Activated CD8-positive, alpha-beta memory T cell treated with anti-CD3 and anti-CD28 coated beads, Interleukin-2, amount 10 ng/mL, durations not matched to agents 7 days and 5 days (primary cell): Measurements from ENCODE around the gene PARVG. TPM values are rescaled to one million over a fixed set of nuclear protein-coding genes. Genes with fewer than 3 reads are reported as not detected.
"Not testable (repeated sequence)": the region's sequence is repeated elsewhere in the genome, so short reads cannot be mapped to it uniquely, and the experiment has no call there.

Experiments
- ATAC-seq: fragments of 150-1000 bp; cut with Tn5 transposase; one replicate; pipeline ENCODE4 v1.10.0; 2021; ENCODE audit warnings: moderate library complexity
- CTCF ChIA-PET: fragments of 350-600 bp; sonication (Branson Sonifier 250); formaldehyde crosslinking; loops from one replicate; lab custom pipeline; 2021; ENCODE audit warnings: antibody characterized with exemption; lab: Charles Lee
- DNase-seq: peaks from one replicate; pipeline ENCODE4 v3.0.0-alpha.2; 2020
- H3K27ac Mint-ChIP-seq: one replicate; pipeline ENCODE4 v1.8.0; 2021; ENCODE audit warnings: mild to moderate bottlenecking, mixed read lengths
- H3K27me3 Mint-ChIP-seq: one replicate; pipeline ENCODE4 v1.8.0; 2021; ENCODE audit warnings: mixed read lengths
- H3K36me3 Mint-ChIP-seq: one replicate; pipeline ENCODE4 v1.8.0; 2021; ENCODE audit warnings: mild to moderate bottlenecking, mixed read lengths
- H3K4me1 Mint-ChIP-seq: one replicate; pipeline ENCODE4 v1.8.0; 2021; ENCODE audit warnings: mixed read lengths
- H3K4me3 Mint-ChIP-seq: one replicate; pipeline ENCODE4 v1.8.0; 2021; ENCODE audit warnings: mild to moderate bottlenecking, moderate library complexity, mixed read lengths
- H3K9me3 Mint-ChIP-seq: one replicate; pipeline ENCODE4 v1.8.0; 2022; ENCODE audit warnings: low read depth, mixed read lengths
- total RNA-seq, 2 experiments: library from RNA; stranded (reverse); gene quantifications; one replicate each; pipeline ENCODE4 v1.2.3, GENCODE V29; 2021

Gene PARVG
- total RNA-seq, 2 experiments from 2014 or later, result 125 to 170 TPM

- peaks cover 12% of the 10 kb centered on the region for H3K27me3 Mint-ChIP-seq
These were observed 40.3 kb downstream of the PARVG start for GRCh38 chr22:44220727-44221680.

GRCh38 chr22:44221710-44222475 is 41.2 kb downstream of the PARVG start:
- Mint-ChIP-seq H3K36me3 (no peaks in the 10 kb centered on the region), H3K4me1 (no peaks in the 10 kb centered on the region), H3K9me3 (no peaks in the 10 kb centered on the region), H3K27me3 (peaks cover 15% of the 10 kb centered on the region), H3K27ac (no peak overlapping the region), H3K4me3 (no peak overlapping the region)
- CTCF ChIA-PET, result no interaction called here
- DNase-seq (peak; percentile 26), ATAC-seq (no peak)

More at GRCh38 chr22:44220727-44221680, 40.3 kb downstream of the PARVG start:
- Mint-ChIP-seq H3K4me1 (no peaks in the 10 kb centered on the region), H3K36me3 (no peaks in the 10 kb centered on the region), H3K27ac (no peak overlapping the region), H3K9me3 (no peaks in the 10 kb centered on the region), H3K4me3 (no peak overlapping the region)
- CTCF ChIA-PET, result no interaction called here
- DNase-seq (peak; percentile 28), ATAC-seq (no peak)

GRCh38 chr22:44224166-44224565 is 43.4 kb downstream of the PARVG start:
- ATAC-seq (no peak), DNase-seq (peak; percentile 15)
- Mint-ChIP-seq H3K9me3 (peaks cover under 1% of the 10 kb centered on the region), H3K4me1 (no peaks in the 10 kb centered on the region), H3K4me3 (no peak overlapping the region), H3K27me3 (peaks cover 19% of the 10 kb centered on the region), H3K36me3 (no peaks in the 10 kb centered on the region), H3K27ac (no peak overlapping the region)
- CTCF ChIA-PET, result no interaction called here

GRCh38 chr22:44225091-44225689 is 44.5 kb downstream of the PARVG start:
- H3K9me3 Mint-ChIP-seq, result peaks cover 2% of the 10 kb centered on the region
- no peak overlapping the region for H3K4me3 Mint-ChIP-seq
- CTCF ChIA-PET, result no interaction called here
- H3K27me3 Mint-ChIP-seq, result peaks cover 22% of the 10 kb centered on the region
- no peaks in the 10 kb centered on the region for H3K36me3 Mint-ChIP-seq
- ATAC-seq (no peak), DNase-seq (no peak)
- no peaks in the 10 kb centered on the region for H3K4me1 Mint-ChIP-seq
- no peak overlapping the region for H3K27ac Mint-ChIP-seq

GRCh38 chr22:44225812-44226211 is 45.1 kb downstream of the PARVG start:
- Mint-ChIP-seq H3K27ac (no peak overlapping the region), H3K9me3 (peaks cover 2% of the 10 kb centered on the region), H3K4me1 (no peaks in the 10 kb centered on the region), H3K36me3 (no peaks in the 10 kb centered on the region), H3K27me3 (peaks cover 23% of the 10 kb centered on the region), H3K4me3 (no peak overlapping the region)
- DNase-seq, result no peak
- CTCF ChIA-PET, result no interaction called here
- ATAC-seq, result no peak

- Mint-ChIP-seq H3K4me3 (no peak overlapping the region), H3K36me3 (no peaks in the 10 kb centered on the region), H3K9me3 (peaks cover 2% of the 10 kb centered on the region), H3K27ac (no peak overlapping the region), H3K4me1 (no peaks in the 10 kb centered on the region), H3K27me3 (peaks cover 29% of the 10 kb centered on the region)
- CTCF ChIA-PET, result interaction anchor here (1.5 kb wide), 1 partner anchor 396 kb away, joined by 3 read pairs; no protein-coding TSS in a partner anchor
- DNase-seq (no peak), ATAC-seq (no peak)
These were observed 48.6 kb downstream of the PARVG start for GRCh38 chr22:44229331-44229730.

- Mint-ChIP-seq H3K36me3 (no peaks in the 10 kb centered on the region), H3K9me3 (peaks cover 2% of the 10 kb centered on the region), H3K4me3 (no peak overlapping the region), H3K27me3 (peaks cover 27% of the 10 kb centered on the region), H3K27ac (no peak overlapping the region), H3K4me1 (no peaks in the 10 kb centered on the region)
- DNase-seq (no peak), ATAC-seq (no peak)
- CTCF ChIA-PET, result interaction anchor here (1.5 kb wide), 1 partner anchor 396 kb away, joined by 3 read pairs; no protein-coding TSS in a partner anchor
These were observed 49.1 kb downstream of the PARVG start for GRCh38 chr22:44229809-44230208.

- CTCF ChIA-PET, result no interaction called here
- peaks cover 17% of the 10 kb centered on the region for H3K27me3 Mint-ChIP-seq
- DNase-seq, result no peak
- H3K9me3 Mint-ChIP-seq, result peaks cover 2% of the 10 kb centered on the region
- no peak overlapping the region for H3K4me3 Mint-ChIP-seq
- no peak overlapping the region for H3K27ac Mint-ChIP-seq
- H3K4me1 Mint-ChIP-seq, result no peaks in the 10 kb centered on the region
- H3K36me3 Mint-ChIP-seq, result no peaks in the 10 kb centered on the region
- no peak for ATAC-seq
These were observed 50.5 kb downstream of the PARVG start for GRCh38 chr22:44231233-44231632.

- CTCF ChIA-PET, result interaction anchor here (0.7 kb wide), 1 partner anchor 18 kb away, joined by 3 read pairs; no protein-coding TSS in a partner anchor
- not testable (repeated sequence) for H3K27ac Mint-ChIP-seq, H3K4me3 Mint-ChIP-seq
These were observed 53.6 kb downstream of the PARVG start for GRCh38 chr22:44234372-44234771.

GRCh38 chr22:44237290-44237689 is 56.6 kb downstream of the PARVG start:
- no peak for DNase-seq
- Mint-ChIP-seq H3K4me1 (no peaks in the 10 kb centered on the region), H3K9me3 (no peaks in the 10 kb centered on the region), H3K27ac (no peak overlapping the region), H3K27me3 (peaks cover 40% of the 10 kb centered on the region), H3K4me3 (no peak overlapping the region), H3K36me3 (no peaks in the 10 kb centered on the region)
- ATAC-seq, result no peak
- CTCF ChIA-PET, result interaction anchor here (0.6 to 0.7 kb wide), 2 partner anchors 29 to 231 kb away, joined by 3 to 5 read pairs; no protein-coding TSS in a partner anchor

More at GRCh38 chr22:44234372-44234771, 53.6 kb downstream of the PARVG start:
- not testable (repeated sequence) for H3K36me3 Mint-ChIP-seq, ATAC-seq, H3K9me3 Mint-ChIP-seq, DNase-seq, H3K4me1 Mint-ChIP-seq
- peaks cover 30% of the 10 kb centered on the region for H3K27me3 Mint-ChIP-seq

- H3K4me3 Mint-ChIP-seq, H3K27ac Mint-ChIP-seq, H3K36me3 Mint-ChIP-seq, H3K4me1 Mint-ChIP-seq, H3K9me3 Mint-ChIP-seq, DNase-seq, CTCF ChIA-PET, ATAC-seq: not testable (repeated sequence)
- peaks cover 43% of the 10 kb centered on the region for H3K27me3 Mint-ChIP-seq
These were observed 60.4 kb downstream of the PARVG start for GRCh38 chr22:44241121-44241520.

GRCh38 chr22:44242946-44243724 is 62.4 kb downstream of the PARVG start:
- ATAC-seq (no peak), DNase-seq (peak; percentile 15)
- CTCF ChIA-PET, result no interaction called here
- Mint-ChIP-seq H3K27ac (no peak overlapping the region), H3K36me3 (no peaks in the 10 kb centered on the region), H3K4me3 (no peak overlapping the region), H3K4me1 (no peaks in the 10 kb centered on the region), H3K9me3 (no peaks in the 10 kb centered on the region), H3K27me3 (peaks cover 32% of the 10 kb centered on the region)
